Measurements from ENCODE around the gene OR7D4. TPM values are rescaled to one million over a fixed set of nuclear protein-coding genes. Genes with fewer than 3 reads are reported as not detected.

OR7D4 gene
- total RNA-seq, 2 experiments from 2014 or later: not detected

DNA sequence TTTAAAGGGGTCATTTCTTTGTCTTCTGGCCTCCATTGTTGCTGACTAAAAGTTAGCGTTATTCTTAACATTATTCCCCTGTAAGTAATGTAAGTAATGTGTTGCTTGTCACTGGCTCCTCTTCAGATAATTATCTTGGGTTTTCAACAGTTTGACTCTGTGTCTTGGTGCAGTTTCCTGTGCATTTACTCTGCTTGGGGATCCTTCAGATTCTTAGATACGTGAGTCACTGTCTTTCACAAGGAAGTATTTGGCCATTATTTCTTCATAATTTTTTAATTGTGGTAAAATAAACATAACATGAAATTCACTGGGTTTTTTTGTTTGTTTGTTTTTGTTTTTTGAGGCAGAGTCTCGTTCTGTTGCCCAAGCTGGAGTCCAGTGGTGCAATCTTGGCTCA is 54.1 kb downstream of the OR7D4 start:
- ChIA-PET CTCF (no interaction called here), POLR2A (no interaction called here)
- Mint-ChIP-seq H3K9me3 (ENCODE audit: low read depth) (peaks cover 25% of the 10 kb centered on the region), H3K36me3 (ENCODE audit: low read depth) (peaks cover 80% of the 10 kb centered on the region), H3K27me3 (no peaks in the 10 kb centered on the region), H3K4me3 (no peak overlapping the region), H3K27ac (no peak overlapping the region), H3K4me1 (no peaks in the 10 kb centered on the region)
- ATAC-seq (no peak), DNase-seq (no peak)
- intact Hi-C loops (cut with DNase I, micrococcal nuclease): no loop called here

DNA sequence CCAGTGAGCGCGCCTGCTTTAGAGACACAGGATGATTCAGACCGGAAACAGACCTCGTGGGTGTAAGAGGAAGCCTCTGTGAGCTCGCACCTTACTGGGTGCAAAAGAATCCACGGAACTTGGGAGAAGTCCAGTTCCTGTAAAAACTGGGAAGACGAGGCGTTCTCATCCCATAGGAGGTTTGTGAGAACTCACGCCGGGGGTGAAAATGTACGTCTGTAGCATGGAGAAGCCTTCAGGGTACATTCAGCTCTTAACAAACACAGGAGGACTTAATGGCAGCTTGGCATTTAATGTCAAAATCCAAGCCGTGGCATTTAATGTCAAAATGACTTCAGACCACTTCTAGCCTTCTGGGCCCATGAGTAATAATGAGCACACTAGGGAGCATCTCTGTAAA is 58.0 kb downstream of the OR7D4 start:
- CTCF ChIA-PET: no interaction called here

More for the DNA sequence above, 58.0 kb downstream of the OR7D4 start:
- no peak for DNase-seq
- no peaks in the 10 kb centered on the region for H3K4me1 Mint-ChIP-seq
- H3K27me3 Mint-ChIP-seq: no peaks in the 10 kb centered on the region
- intact Hi-C loops (cut with DNase I, micrococcal nuclease): no loop called here
- peaks cover 31% of the 10 kb centered on the region for H3K9me3 Mint-ChIP-seq (ENCODE audit: low read depth)
- POLR2A ChIA-PET: no interaction called here
- no peak for ATAC-seq
- H3K4me3 Mint-ChIP-seq: no peak overlapping the region
- peaks cover 98% of the 10 kb centered on the region for H3K36me3 Mint-ChIP-seq (ENCODE audit: low read depth)
- H3K27ac Mint-ChIP-seq: no peak overlapping the region

Other genes with a start within 250 kb of the OR7D4 start
- not detected for gene MUC16, start 209.2 kb downstream of the OR7D4 start, total RNA-seq
- gene OR1M1, start 132.5 kb downstream of the OR7D4 start, total RNA-seq: not detected
- gene OR7G2, start 112.1 kb downstream of the OR7D4 start, total RNA-seq: not detected
- gene OR7G1, start 103.8 kb downstream of the OR7D4 start, total RNA-seq: not detected
- not detected for gene OR7G3, start 92.6 kb downstream of the OR7D4 start, total RNA-seq
- 10 to 100 TPM; 39.0 to 39.8 TPM for gene ZNF317, start 79.2 kb downstream of the OR7D4 start, total RNA-seq
- under 1 TPM; 0.05 to 0.09 TPM for gene OR7D2, start 40.6 kb downstream of the OR7D4 start, total RNA-seq
- gene OR7E24, start 31.3 kb upstream of the OR7D4 start, total RNA-seq: not detected
- 1 to 10 TPM; 6.7 to 7.1 TPM for gene ZNF699, start 90.2 kb upstream of the OR7D4 start, total RNA-seq
- 10 to 100 TPM; 11.7 to 13.0 TPM for gene ZNF559, start 104.6 kb upstream of the OR7D4 start, total RNA-seq
- 1 to 10 TPM in 1 of 2 experiments, under 1 TPM in 1; 0.94 to 1.0 TPM for gene ZNF177, start 143.4 kb upstream of the OR7D4 start, total RNA-seq
- gene ZNF266, start 216.0 kb upstream of the OR7D4 start, total RNA-seq: 10 to 100 TPM; 17.1 to 22.4 TPM

All from activated CD4-positive, alpha-beta T cell treated with anti-CD3 and anti-CD28 coated beads for 36 hours (primary cell).